AG20443 (cell line): ENCODE results near the gene NKX1-2.
A peak's percentile ranks its signal among the peaks of the same experiment; 100 is the strongest.
"Not testable (repeated sequence)": the region's sequence is repeated elsewhere in the genome, so short reads cannot be mapped to it uniquely, and the experiment has no call there.

Source experiments
- DNase-seq: peaks from one replicate; pipeline ENCODE4 v3.0.0; 2012; ENCODE audit warnings: low spot score, mixed read lengths

Gene NKX1-2

DNA sequence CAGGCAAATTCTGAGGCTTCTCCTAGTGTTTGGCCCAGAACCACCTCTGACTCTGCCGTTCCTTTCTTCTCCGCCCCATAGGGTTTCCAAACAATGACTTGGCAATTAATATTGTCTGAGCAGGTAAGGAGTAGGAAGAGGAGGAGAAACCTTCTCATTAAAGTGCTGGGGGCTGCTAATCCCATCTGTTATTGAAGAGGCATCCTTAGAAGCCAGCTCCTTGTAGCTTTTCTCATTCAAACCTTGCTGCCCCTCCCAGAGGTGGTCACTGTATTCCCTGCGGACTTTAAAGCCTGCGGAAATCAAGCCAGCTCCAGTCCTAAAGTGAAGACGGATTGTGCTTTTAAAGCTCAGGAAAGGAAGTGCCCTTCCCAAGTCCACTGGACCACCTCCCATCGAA lies 1.4 kb upstream of the NKX1-2 start:
- DNase-seq, result no peak

DNA sequence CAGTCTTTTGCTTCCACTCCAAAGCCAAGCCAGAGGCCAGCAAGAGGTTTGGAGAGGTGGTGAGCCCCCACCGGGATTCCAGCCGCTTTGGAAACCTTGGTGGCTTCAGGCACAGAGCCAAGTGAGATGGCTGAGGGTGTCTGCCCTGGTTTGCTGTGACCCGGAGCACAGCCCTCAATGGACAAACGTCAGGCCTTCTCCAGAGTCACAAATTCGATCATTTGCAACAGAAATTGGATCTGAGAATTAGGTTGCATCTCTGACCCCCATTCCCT lies 885 bp upstream of the NKX1-2 start:
- no peak for DNase-seq

DNA sequence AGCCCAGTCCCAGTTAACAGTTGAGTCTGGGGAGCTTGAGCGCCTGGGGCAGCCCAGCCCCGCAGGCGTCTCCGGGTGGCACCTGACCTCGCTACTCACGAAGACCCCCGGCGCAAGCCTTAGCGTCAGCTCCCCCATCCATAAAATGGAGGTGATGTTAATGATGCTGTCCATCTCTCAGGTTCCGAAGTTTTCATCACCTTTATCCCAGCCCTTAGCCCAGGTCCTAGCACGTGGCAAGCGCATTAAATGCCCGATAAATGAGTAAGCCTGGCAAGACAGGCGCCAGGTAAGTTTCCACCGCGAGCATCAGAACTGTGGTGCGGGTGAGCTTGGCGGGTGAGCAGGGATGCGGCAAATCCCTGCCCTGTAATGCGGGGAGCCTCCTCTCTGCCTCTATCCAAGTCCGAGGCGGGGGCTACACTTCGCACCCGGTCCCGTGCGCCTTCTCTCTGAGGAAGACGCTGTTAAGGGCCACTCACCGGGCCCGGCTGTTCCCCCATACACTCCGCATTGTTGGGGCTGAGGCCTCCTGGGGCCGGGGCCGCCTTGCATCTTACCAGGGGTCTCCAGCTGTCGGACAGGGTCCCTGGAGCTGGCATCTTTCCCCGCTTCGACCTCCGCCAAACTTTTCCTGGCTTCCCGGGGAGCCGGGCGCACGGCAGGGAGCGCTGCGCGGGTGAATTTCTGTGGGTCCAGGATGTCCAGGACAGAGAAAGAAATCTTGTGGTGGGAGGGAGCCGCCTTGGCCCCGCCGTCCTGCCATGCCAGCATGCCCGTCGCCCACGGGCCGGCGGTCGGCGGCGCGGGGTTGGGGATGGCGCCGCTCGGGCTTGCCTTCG lies 444 bp downstream of the NKX1-2 start:
- no peak for DNase-seq

DNA sequence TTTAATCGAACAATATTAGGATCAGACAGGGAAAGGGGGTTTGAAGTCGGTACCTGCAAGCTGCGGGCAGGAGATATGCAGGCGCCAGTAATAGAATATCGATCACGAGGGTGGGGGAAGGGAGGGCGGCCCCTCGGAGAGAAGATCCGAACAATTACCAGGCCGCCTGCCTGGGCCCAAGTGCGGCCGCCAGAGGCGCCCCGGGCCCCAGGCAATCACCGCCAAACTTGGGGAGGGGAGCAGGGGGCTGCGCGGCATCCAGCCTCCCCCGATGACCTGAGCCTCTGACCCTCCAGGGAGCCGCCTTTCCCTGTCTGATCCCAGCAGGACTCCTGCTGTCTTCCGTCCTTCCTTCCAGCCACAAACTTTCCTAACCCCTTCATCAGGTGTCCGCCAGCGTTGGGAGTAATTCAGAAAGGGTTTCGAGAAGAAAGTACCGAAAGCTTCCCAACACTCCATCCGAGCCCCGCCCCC lies 1.1 kb downstream of the NKX1-2 start:
- no peak for DNase-seq

DNA sequence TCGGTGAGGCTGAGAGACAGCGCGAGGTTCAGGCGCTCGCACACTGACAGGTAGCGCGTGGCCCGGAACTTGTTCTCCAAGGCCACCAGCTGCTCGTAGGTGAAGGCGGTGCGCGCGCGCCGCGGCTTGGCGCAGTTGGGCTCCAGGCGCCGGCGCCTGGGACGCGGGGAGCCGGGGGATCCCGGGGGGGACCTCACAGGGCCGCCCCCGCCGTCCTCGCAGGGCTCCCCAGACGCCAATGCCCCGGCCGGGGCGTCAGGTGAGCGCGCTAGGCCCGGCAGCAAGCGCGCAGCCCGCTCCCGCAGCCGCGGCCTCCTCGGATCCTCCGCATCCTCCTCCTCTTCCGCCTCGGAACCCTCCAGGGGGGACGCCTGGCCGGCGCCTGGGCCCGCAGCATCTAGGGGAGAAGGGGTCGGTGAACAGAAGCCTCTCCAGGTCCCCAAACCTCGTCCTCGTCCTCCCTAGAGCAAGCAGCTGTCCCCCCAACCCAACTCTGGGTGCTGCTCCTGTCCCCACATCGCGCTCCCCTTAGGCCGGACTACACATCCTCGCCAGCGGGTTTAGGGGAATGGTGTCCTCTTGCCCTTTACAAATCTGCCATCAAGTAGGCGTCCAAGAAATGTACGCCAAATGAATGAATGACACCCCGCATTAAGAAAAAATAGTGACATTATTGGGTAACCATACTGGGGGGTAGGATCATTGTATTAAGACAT lies 1.9 kb downstream of the NKX1-2 start:
- no peak for DNase-seq

DNA sequence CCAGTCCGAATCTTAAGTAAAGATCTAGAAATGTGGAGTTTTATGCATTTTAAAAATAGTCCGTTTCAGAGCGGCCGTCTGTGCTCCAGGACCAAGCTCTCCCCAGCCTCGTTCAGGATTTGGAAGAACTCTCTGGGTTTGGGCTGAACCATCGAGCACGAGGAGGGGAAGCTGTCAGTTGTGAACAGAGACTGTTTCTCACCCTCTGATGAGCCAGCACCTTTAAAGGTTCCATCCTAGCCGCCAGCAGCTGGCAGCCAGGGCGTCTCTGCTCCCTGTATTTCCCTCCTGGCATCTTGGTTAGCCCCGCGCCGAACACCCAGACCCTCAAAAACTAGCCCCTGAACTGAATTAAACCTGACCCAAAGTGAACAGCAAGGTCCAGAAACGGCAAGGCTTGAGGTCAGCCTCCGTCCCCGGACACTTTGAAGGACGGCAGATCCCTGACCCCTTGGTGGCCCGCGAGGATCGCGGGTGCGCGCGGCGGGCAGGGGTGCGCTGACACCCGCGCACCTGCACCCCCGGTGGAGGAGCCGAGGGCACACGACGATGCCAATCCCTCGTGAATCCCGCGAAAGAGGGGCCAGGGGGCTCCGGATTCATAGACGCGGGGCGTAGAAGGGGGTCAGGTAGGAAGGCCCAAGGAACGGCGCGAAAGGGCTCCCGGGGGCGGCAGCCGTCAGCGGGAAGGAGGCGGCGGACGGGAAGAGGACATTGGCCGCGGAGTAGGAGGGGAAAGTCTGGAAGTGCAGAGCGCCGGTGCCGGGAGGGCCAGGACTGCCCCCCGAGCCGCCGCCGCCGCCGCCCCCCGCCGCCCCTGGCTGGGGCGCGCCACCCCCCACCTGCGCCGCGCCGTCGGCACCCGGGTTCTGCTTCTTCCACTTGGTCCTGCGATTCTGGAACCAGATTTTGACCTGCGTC lies 2.7 kb downstream of the NKX1-2 start:
- no peak for DNase-seq

DNA sequence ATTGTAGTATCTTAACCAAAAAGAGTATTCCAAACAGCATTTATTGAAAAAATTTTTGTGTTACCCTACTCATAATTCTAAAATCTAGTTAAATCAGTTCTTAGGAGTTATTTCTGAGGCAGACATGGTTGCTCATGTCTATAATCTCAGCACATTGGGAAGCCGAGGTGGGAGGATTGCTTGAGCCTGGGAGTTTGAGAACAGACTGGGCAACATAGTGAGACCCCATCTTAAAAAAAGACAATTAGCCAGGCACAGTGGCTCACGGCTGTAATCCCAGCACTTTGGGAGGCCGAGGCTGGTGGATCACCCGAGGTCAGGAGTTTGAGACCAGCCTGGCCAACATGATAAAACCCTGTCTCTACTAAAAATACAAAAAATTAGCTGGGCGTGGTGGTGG lies 8.1 kb downstream of the NKX1-2 start:
- DNase-seq, result not testable (repeated sequence)

DNA sequence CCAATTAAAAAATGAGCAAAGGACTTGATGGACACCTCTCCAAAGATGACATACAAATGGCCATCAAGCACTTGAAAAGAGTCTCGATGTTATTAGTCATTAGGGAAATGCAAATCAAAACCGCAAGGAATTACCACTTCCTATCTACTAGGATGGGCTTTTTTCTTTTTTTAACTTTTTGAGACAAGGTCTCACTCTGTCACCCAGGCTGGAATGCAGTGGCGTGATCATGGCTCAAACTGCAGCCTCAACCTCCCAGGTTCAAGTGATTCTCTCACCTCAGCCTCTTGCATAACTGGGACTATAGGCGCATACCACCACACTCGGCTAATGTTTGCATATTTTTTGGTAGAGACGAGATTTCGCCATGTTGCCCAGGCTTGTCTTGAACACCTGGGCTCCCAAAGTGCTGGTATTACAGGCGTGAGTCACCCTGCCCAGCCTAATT lies 13.6 kb downstream of the NKX1-2 start:
- DNase-seq, result no peak

DNA sequence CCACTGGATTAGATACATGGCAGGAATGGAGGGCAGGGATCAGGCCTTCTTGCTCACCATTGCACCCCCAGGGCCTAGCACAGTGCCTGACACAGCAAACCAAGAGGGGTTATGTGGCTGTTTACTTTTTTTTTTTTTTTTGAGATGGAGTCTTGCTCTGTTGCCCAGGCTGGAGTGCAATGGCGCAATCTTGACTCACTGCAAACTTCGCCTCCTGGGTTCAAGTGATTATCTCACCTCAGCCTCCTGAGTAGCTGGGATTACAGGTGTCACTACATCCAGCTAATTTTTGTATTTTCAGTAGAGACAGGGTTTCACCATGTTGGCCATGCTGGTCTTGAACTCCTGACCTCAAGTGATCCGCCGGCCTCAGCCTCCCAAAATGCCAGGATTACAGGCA lies 14.2 kb downstream of the NKX1-2 start:
- DNase-seq, result not testable (repeated sequence)

DNA sequence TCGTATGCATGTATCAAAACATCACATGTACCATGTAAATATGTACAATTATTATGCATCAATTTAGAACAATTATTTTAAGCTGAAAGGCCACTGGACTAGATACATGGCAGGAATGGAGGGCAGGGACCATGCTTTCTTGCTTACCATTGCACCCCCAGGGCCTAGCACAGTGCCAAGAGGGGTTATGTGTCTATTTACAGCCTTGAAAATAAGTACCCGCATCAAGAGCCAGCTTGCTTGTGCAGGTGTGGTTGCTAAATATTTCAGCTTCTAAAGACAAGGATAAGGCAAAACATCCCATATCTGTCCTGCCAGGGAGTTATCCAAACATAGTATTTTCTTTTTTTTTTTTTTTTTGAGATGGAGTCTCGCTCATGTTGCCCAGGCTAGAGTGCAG lies 16.4 kb downstream of the NKX1-2 start:
- no peak for DNase-seq

DNA sequence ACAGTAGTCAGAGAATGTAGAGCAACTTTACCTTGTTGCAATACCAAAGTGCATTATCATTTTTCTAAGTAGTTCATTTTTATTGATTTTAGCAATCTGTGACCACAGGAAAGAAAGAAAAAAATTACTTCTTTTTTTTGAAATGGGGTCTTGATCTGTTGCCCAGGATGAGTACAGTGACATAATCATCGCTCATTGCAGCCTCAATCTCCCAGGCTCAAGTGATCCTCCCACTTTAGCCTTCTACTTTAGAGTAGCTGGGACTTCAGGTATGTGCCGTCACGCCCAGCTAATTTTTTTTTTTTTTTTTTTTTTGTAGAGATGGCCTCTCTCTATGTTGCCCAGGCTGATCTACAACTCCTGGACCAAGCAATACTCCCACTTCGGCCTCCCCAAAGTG lies 19.8 kb downstream of the NKX1-2 start:
- DNase-seq, result no peak

DNA sequence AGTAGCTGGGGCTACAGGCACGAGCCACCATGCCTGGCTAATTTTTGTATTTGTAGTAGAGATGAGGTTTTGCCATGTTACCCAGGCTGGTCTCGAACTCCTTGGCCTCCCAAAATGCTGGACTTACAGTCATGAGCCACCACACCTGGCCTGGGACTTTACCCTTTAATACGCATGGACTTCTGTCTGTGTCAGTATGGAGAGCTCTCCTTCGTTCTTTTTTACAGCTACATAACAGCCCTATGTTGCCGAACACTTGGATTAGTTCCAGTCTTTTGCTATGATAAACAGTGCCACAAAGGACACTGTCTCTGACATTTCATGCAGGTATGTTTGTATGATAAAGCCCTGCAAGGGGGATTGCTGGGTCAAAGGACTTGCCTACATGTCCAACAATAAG lies 20.3 kb downstream of the NKX1-2 start:
- DNase-seq, result no peak

DNA sequence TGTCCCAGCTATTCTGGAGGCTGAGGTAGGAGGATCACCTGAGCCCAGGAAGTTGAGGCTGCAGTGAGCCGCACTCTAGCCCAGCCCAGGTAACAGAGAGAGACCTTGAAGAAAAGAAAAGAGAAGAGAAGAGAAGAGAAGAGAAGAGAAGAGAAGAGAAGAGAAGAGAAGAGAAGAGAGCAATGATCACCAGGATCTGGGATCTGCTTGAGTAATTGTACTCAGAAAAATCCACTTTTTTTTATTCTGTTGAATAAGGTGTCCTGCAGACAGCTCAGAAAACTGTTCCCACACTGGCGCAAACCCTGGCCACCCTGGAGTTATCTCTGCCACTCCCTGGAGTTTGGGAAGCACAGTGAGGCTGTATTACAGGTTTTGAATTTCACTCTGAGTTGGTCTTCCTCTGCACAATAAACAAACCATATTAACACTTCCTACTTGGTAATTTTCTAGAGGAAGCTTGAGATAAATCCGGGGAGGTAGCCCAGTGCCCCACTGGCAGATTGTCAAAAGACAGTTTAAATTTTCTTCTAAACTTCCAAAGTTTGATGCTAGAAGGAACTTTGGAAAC lies 21.5 kb downstream of the NKX1-2 start:
- DNase-seq, result no peak

DNA sequence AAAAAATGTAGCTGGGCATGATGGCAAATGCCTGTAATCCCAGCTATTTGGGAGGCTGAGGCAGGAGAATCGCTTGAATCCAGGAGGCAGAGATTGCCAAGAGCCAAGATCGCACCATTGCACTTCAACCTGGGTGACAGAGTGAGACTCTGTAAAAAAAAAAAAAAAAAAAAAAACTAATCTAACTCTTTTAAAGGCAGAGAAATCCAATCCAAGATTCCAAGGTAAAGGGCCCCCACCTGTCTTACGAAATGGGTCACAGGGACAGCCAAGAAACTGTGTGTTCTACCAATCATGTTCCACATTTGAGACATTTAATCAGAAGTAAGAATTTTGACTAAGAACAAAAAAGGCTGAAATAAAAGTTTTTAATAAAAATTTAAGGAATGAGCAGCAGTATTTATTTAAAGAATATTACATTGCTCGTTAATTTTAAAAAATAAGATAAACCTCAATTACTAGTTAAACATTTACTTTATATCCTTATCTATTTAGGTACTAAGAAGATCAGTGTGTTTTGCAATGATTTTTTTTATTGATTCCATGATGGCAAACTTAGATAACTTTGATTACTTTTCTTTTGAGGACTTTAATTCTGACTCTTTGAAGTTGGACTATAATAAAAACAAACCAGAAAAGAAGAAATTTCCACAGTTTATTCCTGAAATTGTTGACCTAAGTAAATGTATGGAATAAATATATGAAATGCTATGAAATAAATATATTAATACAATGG lies 24.4 kb downstream of the NKX1-2 start:
- no peak for DNase-seq

DNA sequence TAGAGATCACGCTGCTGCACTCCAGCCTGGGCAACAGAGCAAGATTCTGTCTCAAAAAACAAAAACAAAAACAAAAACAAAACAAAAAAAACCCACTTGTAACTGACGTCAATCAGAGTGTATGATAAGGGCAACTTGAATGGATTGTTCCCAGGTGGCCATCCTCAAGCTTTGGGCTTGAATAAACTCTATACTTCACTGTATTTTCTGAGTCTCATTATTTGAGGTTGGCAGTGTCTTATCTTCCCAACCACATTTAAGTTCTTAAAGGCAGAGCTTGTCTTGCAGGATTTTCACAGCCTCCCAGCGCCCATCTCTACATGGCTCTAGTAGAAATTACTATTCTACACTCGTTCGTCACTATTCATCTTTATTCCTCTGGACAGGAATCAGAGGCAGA lies 26.0 kb downstream of the NKX1-2 start:
- no peak for DNase-seq

DNA sequence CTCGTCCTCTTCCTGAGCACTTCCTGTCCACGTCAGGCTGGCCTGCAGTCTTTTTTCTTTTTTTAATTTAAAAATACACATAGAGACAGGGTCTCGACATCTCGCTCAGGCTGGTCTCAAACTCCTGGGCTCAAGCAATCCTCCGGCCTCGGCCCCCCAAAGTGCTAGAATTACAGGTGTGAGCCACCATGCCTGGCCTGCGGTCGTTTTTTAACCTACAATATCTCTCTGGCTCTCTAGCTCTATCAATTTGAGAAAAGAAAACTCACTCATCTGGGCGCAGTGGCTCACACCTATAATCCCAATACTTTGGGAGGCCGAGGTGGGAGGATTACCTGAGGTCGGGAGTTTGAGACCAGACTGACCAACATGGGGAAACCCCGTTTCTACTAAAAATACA lies 27.1 kb downstream of the NKX1-2 start:
- no peak for DNase-seq

DNA sequence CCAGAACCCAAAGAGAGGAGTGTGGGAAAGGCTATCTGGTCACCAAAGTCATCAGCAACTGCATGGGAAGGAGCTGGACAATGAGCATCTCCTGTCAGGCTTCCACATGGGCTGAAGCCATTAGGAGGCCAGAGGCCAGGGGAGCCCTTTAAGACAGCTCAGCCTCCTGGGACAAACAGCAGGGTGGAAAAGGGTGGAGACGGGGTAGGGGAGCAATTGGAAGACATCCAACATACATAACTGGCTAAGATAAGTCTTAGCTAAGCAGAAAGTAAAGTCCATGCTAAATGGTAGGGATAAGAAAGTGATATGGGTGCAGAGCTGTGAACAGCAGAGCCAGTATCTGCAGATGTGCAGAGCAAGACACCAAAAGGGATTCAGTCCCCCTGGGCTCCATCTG lies 29.6 kb downstream of the NKX1-2 start:
- no peak for DNase-seq

DNA sequence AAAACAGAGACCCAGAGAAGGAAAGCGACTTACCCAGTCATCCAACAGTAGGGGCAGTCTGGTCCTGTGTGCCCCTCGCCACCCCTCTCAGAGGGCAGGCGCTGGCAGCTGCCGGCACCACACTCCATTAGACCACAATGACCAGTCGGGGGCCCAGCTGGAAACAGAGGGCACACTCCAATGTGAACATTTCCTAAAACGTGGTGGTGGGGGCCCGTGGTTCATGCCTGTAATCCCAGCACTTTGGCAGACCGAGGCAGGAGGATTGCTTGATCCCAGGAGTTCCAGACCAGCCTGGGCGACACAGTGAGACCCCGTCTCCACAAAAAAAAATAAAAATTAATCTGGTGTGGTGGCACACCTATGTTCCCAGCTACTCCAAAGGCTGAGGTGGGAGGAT lies 30.2 kb downstream of the NKX1-2 start:
- DNase-seq, result no peak

DNA sequence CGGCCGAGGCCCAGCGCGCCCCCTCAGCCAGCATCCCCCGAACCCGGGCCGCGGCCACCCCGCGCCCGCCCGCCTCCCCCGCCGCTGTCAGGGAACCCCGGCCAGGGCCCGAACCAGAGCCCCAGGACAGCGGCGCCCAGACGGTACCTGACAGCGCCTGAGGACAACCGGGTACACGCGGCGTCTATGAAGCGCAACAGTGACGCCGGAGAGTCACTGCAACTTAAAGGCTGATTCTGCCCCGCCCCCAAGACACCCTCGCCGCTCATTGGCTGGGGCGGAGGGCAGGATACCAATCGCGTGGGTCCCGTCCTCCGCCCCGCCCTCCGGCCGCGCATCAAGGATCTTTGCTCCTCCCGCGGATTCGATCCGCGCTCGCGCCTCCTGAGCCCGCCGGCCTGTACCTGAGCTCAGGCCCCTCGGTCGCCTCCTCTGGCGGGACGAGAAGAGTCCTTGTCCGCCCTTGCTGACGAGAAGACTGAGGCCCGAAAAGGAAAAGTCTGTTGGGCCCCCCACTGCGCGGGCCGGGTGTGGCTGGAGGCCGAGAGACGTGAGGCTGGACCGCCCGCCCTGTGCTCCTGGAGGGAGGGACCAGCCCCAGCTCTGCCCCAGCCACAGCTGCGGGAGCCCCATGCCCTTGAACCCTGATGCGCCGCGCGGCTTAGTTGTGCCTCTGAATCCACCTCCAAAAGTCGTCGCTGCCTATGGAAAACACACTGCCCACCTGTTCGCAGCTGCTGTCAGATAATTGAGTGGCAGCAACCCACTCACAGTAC lies 30.9 kb downstream of the NKX1-2 start, which contains the start of gene OAT:
Gene OAT, minus strand, starts transcription at position 198 of the 776 bp plus-strand sequence. CDS start 6,752 bp downstream, outside the sequence.
- DNase-seq, result peak; percentile 99

DNA sequence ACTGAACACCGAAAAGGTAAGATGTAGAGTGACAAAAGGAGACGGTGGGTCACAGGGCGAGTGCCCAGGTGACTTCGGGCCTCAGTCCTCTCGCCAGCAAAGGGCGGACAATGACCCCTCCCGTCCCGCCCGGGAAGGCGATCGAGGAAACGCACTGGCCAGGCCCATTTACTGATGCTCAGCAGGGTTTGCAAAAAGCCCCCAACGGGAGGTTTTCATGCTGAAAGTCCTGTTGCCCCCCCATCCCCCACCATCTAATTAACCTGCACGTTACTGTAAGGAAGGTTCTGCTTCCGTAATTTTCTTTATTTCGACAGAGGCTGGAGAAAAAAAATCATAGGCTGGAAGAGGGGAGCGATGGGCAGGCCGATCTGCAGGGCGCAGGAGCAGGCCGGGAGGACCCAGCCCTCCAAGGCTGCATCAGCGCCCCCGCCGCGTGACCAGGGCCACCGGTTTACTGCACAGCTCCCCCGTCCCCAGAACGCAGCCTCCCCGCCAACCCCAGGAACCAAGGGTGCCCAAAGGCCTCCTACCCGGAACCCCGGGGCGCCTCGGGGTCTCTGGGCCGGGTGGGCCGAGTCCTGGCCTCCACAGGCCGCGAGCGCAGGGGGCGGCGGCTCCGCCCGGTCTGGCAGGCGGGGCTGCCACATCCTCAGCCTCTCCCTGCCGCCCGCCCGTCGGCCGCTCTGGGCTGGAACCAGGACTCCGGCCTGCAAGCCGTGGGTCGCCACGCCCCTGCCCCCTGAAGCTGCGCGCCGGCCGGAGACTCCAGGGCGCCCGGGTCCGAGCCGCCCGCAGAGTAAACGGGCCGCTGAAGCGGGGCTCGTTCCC lies 31.7 kb downstream of the NKX1-2 start:
- peak; percentile 85 for DNase-seq
